Lower leg skin (tissue), 3 donors: ENCODE results near the gene ANK2.

ENCODE experiments used
- CTCF ChIP-seq, 3 donors: fragments of 450-650 bp; IDR thresholded peaks; one replicate each; pipeline ENCODE4 v1.5.1; 2016; ENCODE audit warnings: antibody characterized with exemption in 3 of 3, mild to moderate bottlenecking in 3 of 3, moderate library complexity in 2 of 3
- POLR2A ChIP-seq, 2 donors: fragments of 450-650 bp; IDR thresholded peaks; one replicate each; pipeline ENCODE4 v1.6.1; 2016 to 2017; ENCODE audit warnings: antibody characterized with exemption in 2 of 2, mild to moderate bottlenecking in 1 of 2, moderate library complexity in 1 of 2

DNA sequence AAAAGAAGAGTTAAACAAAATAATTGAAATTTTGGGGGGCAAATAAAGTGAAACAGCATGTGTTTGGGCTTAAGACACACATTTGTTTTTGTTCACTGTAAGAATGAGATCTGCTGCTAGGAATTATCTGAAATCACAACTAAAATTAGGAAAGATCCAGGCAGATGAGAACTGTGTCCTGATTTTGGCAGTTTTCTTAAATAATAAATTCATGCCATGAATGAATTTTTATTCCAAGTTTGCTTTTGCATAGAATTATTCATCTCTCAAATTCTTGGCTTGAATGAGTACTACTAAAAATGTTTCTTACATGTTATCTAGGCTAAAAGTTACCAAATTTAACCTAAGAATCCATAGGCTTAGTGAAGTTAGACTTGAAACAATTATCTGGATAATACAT is 321.7 kb downstream of the ANK2 start:
- TF ChIP-seq POLR2A (IDR thresholded peaks at IDR 0.05), result no peak
- no peak for TF ChIP-seq CTCF (IDR thresholded peaks at IDR 0.05)
